Fibroblast of villous mesenchyme (primary cell): ENCODE results near the gene TNK2. TPM values are rescaled to one million over a fixed set of nuclear protein-coding genes. Genes with fewer than 3 reads are reported as not detected.
"Not testable (repeated sequence)": the region's sequence is repeated elsewhere in the genome, so short reads cannot be mapped to it uniquely, and the experiment has no call there.

ENCODE experiments used
- DNase-seq: peaks from one replicate; pipeline ENCODE4 v3.0.0-alpha.2; 2010; ENCODE audit warnings: low read depth
- H3K4me3 ChIP-seq: 2 replicates; pipeline ENCODE4 v1.5.1; 2011; ENCODE audit warnings: low read depth, mild to moderate bottlenecking, low read length
- CTCF ChIP-seq: IDR thresholded peaks from 2 replicates; pipeline ENCODE4 v1.5.1; 2012; ENCODE audit warnings: low read depth, mild to moderate bottlenecking, low read length; ENCODE audit not compliant: insufficient read depth
- total RNA-seq: library from RNA; depleted of rRNA; stranded (reverse); fragments of >200 nt; gene quantifications from 2 replicates; pipeline ENCODE4 v1.2.3, GENCODE V29; 2012

TNK2 gene
- total RNA-seq, 1 donor, result 12.1 TPM

GRCh38 chr3:195876297-195877064, 31.9 kb downstream of the TNK2 start:
- no peak for DNase-seq
- no peak overlapping the region for H3K4me3 ChIP-seq
- TF ChIP-seq CTCF, result no peak

GRCh38 chr3:195875482-195876236, 32.7 kb downstream of the TNK2 start:
- no peak for TF ChIP-seq CTCF
- H3K4me3 ChIP-seq, result no peak overlapping the region
- DNase-seq, result no peak

GRCh38 chr3:195873971-195874370, 34.4 kb downstream of the TNK2 start:
- no peak overlapping the region for H3K4me3 ChIP-seq
- no peak for TF ChIP-seq CTCF
- DNase-seq, result no peak

GRCh38 chr3:195873281-195873887, 35.0 kb downstream of the TNK2 start:
- no peak overlapping the region for H3K4me3 ChIP-seq
- DNase-seq, result no peak
- no peak for TF ChIP-seq CTCF

- no peak for TF ChIP-seq CTCF
- no peak overlapping the region for H3K4me3 ChIP-seq
- no peak for DNase-seq
Measured at GRCh38 chr3:195872800-195873199, 35.6 kb downstream of the TNK2 start.

GRCh38 chr3:195872097-195872496, 36.3 kb downstream of the TNK2 start:
- DNase-seq, result no peak
- H3K4me3 ChIP-seq, result no peak overlapping the region
- TF ChIP-seq CTCF, result no peak

- not testable (repeated sequence) for DNase-seq
Measured at GRCh38 chr3:195871686-195872085, 36.7 kb downstream of the TNK2 start.

More at GRCh38 chr3:195871686-195872085, 36.7 kb downstream of the TNK2 start:
- not testable (repeated sequence) for H3K4me3 ChIP-seq
